ENCODE data around the gene PTOV1.
A peak's percentile ranks its signal among the peaks of the same experiment; 100 is the strongest.

DNA sequence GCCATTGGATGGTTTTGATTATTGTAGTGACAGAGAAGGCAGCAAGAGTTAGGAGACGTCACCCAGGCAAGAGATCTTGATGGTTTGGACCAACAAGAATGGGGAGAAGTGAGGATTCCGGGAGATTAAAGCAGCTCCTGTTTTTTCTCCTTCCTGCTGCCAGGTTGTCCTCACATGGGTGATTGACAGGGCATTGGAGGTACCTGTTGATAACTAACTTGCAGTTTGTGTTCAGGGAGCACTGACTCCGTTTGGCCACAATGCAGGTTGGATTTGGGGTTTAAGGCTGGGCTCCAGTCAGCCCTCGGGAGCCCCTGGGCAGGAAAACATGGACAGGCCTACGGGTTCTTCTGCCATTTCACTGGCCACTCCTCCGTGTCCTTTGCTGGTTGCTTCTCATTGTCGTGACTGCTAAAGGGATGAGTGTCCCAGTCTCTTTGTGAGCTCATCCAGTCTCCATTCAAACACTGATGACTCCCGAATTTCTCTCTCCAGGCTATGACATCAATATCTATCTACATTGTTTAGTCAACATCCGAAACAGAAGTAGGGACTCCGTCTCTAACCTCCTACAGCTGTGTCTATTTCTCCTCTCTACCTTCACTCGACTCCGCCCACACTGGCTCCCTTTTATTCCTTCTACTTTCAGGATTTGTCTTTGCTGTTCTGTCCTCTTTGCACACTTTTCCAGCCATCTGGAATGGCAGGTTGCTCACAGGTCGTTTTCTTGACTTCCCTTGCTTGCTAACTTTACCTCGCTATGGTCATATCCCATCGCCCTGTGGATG, 1.3 kb upstream of the PTOV1 start:
- no peak for TF ChIP-seq CTCF (tag by site-specific recombination; IDR thresholded peaks at IDR 0.05)
- no peak for TF ChIP-seq ZNF18 (tag by site-specific recombination; IDR thresholded peaks at IDR 0.05)
- TF ChIP-seq ZBTB44 (tag by site-specific recombination; IDR thresholded peaks at IDR 0.05): no peak
- peak; percentile 28; the same call in 1 of the 2 replicates for TF ChIP-seq ZFHX2 (tag by site-specific recombination; conservative IDR thresholded peaks at IDR 0.05)
- no peak for TF ChIP-seq ZNF121 (tag by site-specific recombination; IDR thresholded peaks at IDR 0.05)
- no peak for TF ChIP-seq TCF7L2 (IDR thresholded peaks at IDR 0.05; ENCODE audit: borderline replicate concordance, low read depth, low read length)
- no peak for TF ChIP-seq ZNF311 (tag by site-specific recombination; IDR thresholded peaks at IDR 0.05; ENCODE audit: borderline replicate concordance)
- TF ChIP-seq HOXA7 (CRISPR knock-in tag; IDR thresholded peaks at IDR 0.05; ENCODE audit: borderline replicate concordance): no peak
- TF ChIP-seq ZNF302 (tag by site-specific recombination; IDR thresholded peaks at IDR 0.05; ENCODE audit: low read depth): no peak
- TF ChIP-seq ZNF580 (tag by site-specific recombination; IDR thresholded peaks at IDR 0.05): no peak
- no peak for TF ChIP-seq ZBTB11 (tag by site-specific recombination; conservative IDR thresholded peaks at IDR 0.05; ENCODE audit: low read depth)
- no peak for TF ChIP-seq SETDB1 (IDR thresholded peaks at IDR 0.05; ENCODE audit: insufficient read length, low read length)
- no peak for TF ChIP-seq ZNF133 (tag by site-specific recombination; IDR thresholded peaks at IDR 0.05)
- TF ChIP-seq ZNF561 (tag by site-specific recombination; IDR thresholded peaks at IDR 0.05; ENCODE audit: borderline replicate concordance): no peak

All from HEK293 (cell line).